ENCODE measurements around the gene THUMPD2.
"Not testable (repeated sequence)": the region's sequence is repeated elsewhere in the genome, so short reads cannot be mapped to it uniquely, and the experiment has no call there.

The THUMPD2 gene, protein sequence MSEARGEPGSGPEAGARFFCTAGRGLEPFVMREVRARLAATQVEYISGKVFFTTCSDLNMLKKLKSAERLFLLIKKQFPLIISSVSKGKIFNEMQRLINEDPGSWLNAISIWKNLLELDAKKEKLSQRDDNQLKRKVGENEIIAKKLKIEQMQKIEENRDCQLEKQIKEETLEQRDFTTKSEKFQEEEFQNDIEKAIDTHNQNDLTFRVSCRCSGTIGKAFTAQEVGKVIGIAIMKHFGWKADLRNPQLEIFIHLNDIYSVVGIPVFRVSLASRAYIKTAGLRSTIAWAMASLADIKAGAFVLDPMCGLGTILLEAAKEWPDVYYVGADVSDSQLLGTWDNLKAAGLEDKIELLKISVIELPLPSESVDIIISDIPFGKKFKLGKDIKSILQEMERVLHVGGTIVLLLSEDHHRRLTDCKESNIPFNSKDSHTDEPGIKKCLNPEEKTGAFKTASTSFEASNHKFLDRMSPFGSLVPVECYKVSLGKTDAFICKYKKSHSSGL

GRCh38 chr2:39778775-39779340 is at the start of gene THUMPD2:
THUMPD2 (minus strand) TSS chr2:39779258; CDS start chr2:39779239, 19 bp downstream.
- peak; percentile 27 for DNase-seq (ENCODE audit: low read depth)

DNA sequence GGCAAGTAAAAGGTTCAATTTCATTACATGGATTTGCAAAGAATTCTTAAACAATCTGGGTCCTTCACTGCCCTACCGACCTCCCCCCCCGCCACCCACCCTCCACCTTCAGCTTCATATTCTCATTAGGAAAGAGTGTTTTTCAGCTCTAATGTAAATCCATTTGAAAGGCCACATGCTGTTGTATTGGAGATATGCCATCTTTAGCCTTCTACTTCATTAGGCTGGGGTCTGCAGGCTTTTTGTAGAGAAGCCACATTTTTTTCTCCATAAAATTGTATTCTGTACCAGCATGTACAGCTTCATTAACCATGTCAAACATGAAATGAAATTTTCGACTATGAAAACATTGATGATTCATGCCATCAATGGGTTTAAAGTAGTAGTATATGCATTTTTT is 42.8 kb upstream of the THUMPD2 start:
- no peak for DNase-seq (ENCODE audit: low read depth)

DNA sequence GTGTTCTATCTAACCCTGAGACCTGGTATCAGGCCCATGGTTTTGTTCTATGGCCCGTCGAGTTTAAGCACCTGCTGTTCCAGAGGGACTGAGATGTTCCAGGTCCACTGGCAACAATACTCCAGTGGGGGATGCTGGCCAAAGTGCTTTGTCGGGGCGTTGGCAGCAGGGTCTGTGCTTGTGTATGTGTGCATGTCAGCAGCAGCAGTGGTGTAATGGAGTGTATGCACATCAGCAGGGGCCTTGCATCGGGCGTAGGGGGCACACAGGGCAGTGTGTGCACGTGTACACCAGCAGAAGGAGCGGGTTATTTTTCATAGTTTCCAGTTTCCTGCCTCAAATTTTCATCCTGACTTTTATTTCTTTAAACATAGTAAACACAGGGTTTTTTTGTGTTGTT is 37.8 kb upstream of the THUMPD2 start:
- no peak for DNase-seq (ENCODE audit: low read depth)

GRCh38 chr2:39816428-39816827 is 37.4 kb upstream of the THUMPD2 start:
- no peak for DNase-seq (ENCODE audit: low read depth)

GRCh38 chr2:39805936-39806608 is 27.0 kb upstream of the THUMPD2 start:
- no peak for DNase-seq (ENCODE audit: low read depth)

- DNase-seq (ENCODE audit: low read depth), result no peak
Measured at GRCh38 chr2:39803839-39804238, 24.8 kb upstream of the THUMPD2 start.

DNA sequence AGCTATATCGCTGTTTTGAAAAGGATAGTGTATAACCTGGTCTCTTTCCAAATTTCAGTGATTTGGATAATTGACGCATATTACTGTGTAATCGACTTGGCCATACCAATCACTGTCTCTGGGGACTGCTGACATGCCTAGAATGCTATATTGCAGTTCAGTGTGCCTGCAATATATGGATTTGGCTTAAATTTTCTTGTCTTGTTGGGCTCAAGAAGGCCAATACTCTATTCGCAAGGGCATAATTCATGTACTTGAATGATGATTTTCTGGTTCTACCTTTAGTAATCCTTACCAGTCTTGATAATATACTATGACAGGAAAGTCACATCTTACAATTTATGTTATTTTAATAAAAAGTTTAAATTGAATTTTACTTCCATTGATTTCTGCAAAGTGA is 21.7 kb upstream of the THUMPD2 start:
- DNase-seq (ENCODE audit: low read depth), result no peak

GRCh38 chr2:39796134-39796533 is 17.1 kb upstream of the THUMPD2 start:
- DNase-seq (ENCODE audit: low read depth), result no peak

DNA sequence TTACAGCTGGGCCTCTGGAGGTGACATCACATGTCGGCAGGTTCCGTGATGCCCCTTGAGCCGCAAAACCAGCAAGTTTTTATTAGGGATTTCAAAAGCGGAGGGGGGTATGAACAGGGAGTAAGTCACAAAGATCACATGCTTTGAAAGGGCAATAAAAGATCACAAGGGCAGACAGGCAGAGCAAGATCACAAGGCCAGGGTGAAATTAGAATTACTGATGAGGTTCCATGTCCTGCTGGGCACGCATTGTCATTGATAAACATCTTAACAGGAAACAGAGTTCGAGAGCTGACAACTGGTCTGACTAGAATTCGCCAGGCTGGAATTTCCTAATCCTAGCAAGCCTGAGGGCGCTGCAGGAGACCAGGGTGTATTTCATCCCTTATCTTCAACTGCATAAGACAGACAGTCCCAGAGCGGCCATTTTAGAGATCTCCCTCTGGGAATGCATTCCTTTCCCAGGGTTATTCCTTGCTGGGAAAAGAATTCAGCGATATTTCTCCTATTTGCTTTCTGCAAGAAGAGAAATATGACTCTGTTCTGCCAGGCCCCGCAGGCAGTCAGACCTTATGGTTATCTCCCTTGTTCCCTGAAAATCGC is 11.3 kb upstream of the THUMPD2 start:
- not testable (repeated sequence) for DNase-seq (ENCODE audit: low read depth)

DNA sequence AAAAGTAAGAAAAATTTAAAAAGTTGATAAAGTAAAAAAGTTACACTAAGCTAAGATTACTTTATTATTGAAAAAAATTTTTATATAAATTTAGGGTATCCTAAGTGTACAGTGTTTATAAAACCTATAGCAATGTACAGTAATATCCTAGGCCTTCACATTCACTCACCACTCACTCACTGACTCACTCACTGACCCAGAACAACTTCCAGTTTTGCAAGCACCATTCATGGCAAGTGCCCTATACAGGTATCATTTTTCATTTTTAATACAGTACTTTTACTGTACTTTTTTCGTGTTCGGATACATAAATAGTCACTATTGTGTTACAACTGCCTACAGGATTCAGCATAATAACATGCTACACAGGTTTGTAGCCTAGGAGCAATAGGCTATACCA is 8.9 kb upstream of the THUMPD2 start:
- no peak for DNase-seq (ENCODE audit: low read depth)

DNA sequence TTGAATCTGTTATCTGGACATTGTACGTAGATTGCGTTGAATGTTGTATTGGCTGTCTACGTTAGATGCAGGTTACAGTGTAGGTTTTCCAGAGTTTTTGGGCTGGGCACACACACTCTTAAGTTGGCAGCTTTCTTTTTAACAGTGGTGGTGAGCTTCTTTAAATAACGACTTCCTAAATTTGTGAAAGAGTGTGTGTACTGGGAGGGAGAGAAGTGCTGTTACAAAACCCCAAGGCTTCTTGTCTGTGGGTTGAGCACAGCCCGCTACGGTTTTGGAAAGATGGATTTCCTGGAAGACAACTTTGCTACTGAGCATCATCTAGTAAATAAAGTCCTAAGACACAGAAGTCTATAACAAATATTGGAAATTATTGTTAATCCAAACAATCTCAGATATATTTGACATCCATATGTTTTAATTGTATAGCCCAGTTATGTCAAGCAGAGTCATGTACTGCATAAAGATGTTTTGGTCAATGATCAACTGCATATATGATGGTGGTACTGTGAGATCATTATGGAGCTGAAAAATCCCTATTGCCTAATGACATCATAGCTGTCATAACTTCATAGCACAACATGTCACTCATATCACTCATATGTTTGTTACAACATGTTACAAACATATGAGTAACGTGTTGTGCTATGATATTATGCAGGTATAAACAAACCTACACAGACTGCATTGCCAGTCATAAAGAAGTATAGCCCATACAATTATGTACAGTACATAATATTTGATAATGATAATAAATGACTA is 7.9 kb upstream of the THUMPD2 start:
- no peak for DNase-seq (ENCODE audit: low read depth)

DNA sequence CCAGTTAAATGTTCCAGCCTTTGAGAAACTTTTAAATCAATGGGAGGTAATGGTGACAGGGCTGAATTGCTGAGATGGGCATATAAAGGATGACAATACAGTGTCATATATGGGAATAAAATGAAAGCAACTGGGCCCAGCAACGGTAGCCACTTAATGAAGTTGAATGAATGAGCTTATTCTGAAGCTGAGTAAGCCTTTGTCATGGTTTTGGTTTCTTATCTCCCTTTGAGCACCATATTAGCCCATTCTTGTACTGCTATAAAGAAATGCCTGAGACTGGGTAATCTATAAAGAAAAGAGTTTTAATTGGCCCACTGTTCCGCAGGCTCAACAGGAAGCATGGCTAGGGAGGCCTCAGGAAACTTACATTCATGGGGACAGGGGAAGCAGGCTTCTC is 3.5 kb upstream of the THUMPD2 start:
- no peak for DNase-seq (ENCODE audit: low read depth)

GRCh38 chr2:39781697-39782096 is 2.6 kb upstream of the THUMPD2 start:
- no peak for DNase-seq (ENCODE audit: low read depth)

DNA sequence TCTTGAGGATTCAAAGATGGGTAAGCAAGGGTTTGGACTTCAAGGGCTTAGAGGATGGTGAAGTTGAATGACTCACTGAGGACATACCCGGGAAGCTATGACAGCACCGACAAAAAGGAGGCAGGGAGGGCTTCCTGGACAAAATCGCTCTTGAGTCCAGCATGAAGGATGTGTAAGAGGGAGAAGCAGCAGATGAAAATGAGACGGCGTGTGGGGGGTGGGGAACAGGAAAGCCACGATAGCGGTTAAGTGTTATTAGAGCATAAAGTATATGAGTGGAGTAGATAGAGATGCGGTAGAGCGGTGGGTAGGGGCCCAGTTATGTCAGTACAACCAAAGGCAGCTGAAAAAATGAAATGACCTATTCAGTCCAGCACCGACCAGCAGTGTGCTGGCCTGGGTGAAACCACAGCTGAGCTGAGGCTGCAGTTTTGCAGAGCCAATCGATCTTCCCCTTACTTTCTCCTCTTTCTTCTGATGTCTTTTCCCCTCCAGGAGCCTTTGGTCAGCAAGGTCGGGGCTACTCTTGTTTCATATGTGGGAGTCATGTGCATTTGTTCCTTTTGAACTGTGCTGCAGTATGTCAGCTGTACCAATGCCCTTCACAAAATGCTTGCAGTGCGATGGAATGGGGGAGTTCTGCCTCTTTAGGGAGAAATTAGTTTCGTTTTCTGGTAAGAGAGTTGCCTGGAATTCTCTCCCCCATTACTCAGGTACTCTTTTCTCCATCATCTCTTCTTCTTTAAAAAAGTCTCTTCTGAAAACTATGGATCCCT is 2.0 kb upstream of the THUMPD2 start:
- no peak for DNase-seq (ENCODE audit: low read depth)

DNA sequence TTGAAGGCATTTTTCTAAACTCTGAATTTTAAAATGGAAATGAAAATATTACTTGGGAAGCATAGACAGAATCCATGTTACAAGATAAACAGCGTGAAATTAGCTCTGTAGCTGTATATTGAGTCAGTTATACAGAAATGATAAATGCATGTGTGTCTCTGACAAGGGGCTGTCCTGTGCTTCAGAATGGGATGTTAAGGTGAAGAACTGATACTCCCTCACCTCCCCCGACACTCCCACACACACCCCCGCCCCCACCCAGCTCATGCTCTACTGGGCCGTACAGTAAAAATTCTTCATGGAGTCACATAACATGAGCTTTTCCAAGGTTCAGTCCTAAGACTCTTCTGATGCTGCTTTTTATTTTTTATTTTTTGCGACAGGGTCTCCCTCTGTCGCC is 869 bp upstream of the THUMPD2 start:
- no peak for DNase-seq (ENCODE audit: low read depth)

- no peak for DNase-seq (ENCODE audit: low read depth)
Measured at GRCh38 chr2:39779341-39779851, 338 bp upstream of the THUMPD2 start.

DNA sequence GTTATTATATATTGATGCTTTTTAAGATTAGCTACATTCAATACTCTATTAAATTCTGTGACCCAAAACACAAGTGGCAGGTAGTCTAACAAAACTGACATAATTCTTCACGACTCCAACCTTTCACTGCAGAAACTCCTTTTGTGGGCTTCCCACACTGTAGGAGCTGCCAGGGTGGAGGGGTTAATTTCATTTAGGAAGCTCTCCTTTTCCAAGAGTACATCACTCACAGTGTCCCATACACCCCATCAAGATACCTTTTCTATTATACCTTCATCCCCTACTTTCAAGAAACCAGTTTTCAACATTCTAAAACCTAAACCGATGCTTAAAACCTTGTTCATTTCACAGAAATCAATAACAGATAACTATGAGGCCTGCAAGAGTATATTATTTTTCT is 825 bp downstream of the THUMPD2 start:
- DNase-seq (ENCODE audit: low read depth), result no peak

- no peak for DNase-seq (ENCODE audit: low read depth)
Measured at GRCh38 chr2:39772812-39773152, 6.3 kb downstream of the THUMPD2 start.

- DNase-seq (ENCODE audit: low read depth), result no peak
Measured at GRCh38 chr2:39772086-39772811, 6.8 kb downstream of the THUMPD2 start.

GRCh38 chr2:39762448-39762847 is 16.6 kb downstream of the THUMPD2 start:
- DNase-seq (ENCODE audit: low read depth), result no peak

All from stimulated activated CD8-positive, alpha-beta memory T cell treated with anti-CD3 and anti-CD28 coated beads, Interleukin-7, amount 100 ng/mL, for 24 hours (primary cell).